ENCODE results near the gene CLINT1.

- no peak for TF ChIP-seq POLR2A (IDR thresholded peaks at IDR 0.05; ENCODE audit: low read depth, low read length)
- TF ChIP-seq POLR2AphosphoS5 (IDR thresholded peaks at IDR 0.05; ENCODE audit: low read depth, low read length), result no peak
- TF ChIP-seq TAF1 (IDR thresholded peaks at IDR 0.05; ENCODE audit: low read depth, low read length), result no peak
- no peak for TF ChIP-seq PAX5 (IDR thresholded peaks at IDR 0.05; ENCODE audit: insufficient read depth, low read length, severe bottlenecking)
Observed at GRCh38 chr5:157907479-157907878, 48.5 kb upstream of the CLINT1 start.

Data from GM12891 (cell line).